Measurements from ENCODE around the gene DNAH10.

Gene DNAH10

GRCh38 chr12:123752046-123752445, 10.1 kb upstream of the DNAH10 start:
- TF ChIP-seq ESRRG (CRISPR knock-in tag; IDR thresholded peaks at IDR 0.05) (no peak), TOX (CRISPR knock-in tag; IDR thresholded peaks at IDR 0.05; ENCODE audit: borderline replicate concordance) (no peak), POU6F1 (CRISPR knock-in tag; IDR thresholded peaks at IDR 0.05; ENCODE audit: borderline replicate concordance, low read depth) (no peak), ARNTL (CRISPR knock-in tag; IDR thresholded peaks at IDR 0.05; ENCODE audit: borderline replicate concordance, low read depth) (no peak), GLIS3 (CRISPR knock-in tag; IDR thresholded peaks at IDR 0.05) (no peak), BACH2 (CRISPR knock-in tag; IDR thresholded peaks at IDR 0.05; ENCODE audit: borderline replicate concordance) (no peak), RARB (CRISPR knock-in tag; IDR thresholded peaks at IDR 0.05) (no peak), ZNF8 (CRISPR knock-in tag; IDR thresholded peaks at IDR 0.05) (no peak), ZFP30 (CRISPR knock-in tag; IDR thresholded peaks at IDR 0.05) (no peak), PATZ1 (CRISPR knock-in tag; IDR thresholded peaks at IDR 0.05; ENCODE audit: borderline replicate concordance) (no peak), CSRNP3 (CRISPR knock-in tag; IDR thresholded peaks at IDR 0.05) (no peak), ISL1 (CRISPR knock-in tag; IDR thresholded peaks at IDR 0.05) (no peak), TCF4 (CRISPR knock-in tag; IDR thresholded peaks at IDR 0.05; ENCODE audit: borderline replicate concordance) (no peak), OSR1 (CRISPR knock-in tag; IDR thresholded peaks at IDR 0.05) (no peak), CSDC2 (CRISPR knock-in tag; IDR thresholded peaks at IDR 0.05) (no peak), ZNF70 (CRISPR knock-in tag; IDR thresholded peaks at IDR 0.05) (no peak), ZFP3 (CRISPR knock-in tag; IDR thresholded peaks at IDR 0.05) (no peak)
- TF ChIP-seq, protein P1, sequence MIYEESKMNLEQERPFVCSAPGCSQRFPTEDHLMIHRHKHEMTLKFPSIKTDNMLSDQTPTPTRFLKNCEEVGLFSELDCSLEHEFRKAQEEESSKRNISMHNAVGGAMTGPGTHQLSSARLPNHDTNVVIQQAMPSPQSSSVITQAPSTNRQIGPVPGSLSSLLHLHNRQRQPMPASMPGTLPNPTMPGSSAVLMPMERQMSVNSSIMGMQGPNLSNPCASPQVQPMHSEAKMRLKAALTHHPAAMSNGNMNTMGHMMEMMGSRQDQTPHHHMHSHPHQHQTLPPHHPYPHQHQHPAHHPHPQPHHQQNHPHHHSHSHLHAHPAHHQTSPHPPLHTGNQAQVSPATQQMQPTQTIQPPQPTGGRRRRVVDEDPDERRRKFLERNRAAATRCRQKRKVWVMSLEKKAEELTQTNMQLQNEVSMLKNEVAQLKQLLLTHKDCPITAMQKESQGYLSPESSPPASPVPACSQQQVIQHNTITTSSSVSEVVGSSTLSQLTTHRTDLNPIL (CRISPR knock-in tag; IDR thresholded peaks at IDR 0.05; ENCODE audit: low read depth) = no peak
- ATAC-seq = no peak

DNA sequence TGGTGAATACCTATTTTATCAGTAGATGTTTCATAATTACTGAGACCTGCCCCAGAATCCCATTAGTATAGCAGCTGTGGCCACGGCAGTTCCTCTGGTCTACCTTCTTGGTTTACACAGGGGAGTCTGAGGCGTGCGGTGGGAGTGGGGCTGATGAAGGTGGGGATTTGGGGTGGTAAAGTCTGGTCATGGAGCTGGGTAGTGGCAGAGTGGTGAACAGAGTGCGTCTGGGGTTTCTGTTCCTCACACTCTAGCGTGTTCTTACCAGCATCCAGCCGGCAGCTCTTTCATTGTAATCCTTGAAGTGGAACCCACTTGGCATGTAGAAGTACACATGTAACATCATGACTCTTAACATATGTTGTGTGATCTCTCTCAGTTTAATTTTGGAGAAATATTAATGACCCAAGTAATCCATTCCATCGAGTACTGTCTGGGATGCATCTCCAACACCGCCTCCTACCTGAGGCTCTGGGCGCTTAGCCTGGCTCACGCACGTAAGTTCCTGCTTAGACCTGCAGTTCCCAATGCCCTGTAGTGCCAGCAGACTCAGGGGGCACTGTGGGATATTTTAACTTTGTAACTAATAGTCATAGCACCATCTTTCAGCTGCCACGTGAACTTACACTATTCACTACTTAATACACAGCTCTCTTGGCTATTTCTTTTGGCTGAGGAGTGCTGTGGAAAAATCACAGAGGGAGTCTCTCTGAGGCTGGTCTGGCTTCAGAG, 7.9 kb upstream of the DNAH10 start:
- TF ChIP-seq TOX (CRISPR knock-in tag; IDR thresholded peaks at IDR 0.05; ENCODE audit: borderline replicate concordance) (no peak), BACH2 (CRISPR knock-in tag; IDR thresholded peaks at IDR 0.05; ENCODE audit: borderline replicate concordance) (no peak), CSDC2 (CRISPR knock-in tag; IDR thresholded peaks at IDR 0.05) (no peak), CSRNP3 (CRISPR knock-in tag; IDR thresholded peaks at IDR 0.05) (no peak), GLIS3 (CRISPR knock-in tag; IDR thresholded peaks at IDR 0.05) (no peak), ZNF565 (CRISPR knock-in tag; conservative IDR thresholded peaks at IDR 0.05; ENCODE audit: low read depth) (no peak), ESRRG (CRISPR knock-in tag; IDR thresholded peaks at IDR 0.05) (no peak), SNAI2 (CRISPR knock-in tag; IDR thresholded peaks at IDR 0.05) (no peak), ZFP30 (CRISPR knock-in tag; IDR thresholded peaks at IDR 0.05) (no peak), ZNF8 (CRISPR knock-in tag; IDR thresholded peaks at IDR 0.05) (no peak), ZNF70 (CRISPR knock-in tag; IDR thresholded peaks at IDR 0.05) (no peak), ISL1 (CRISPR knock-in tag; IDR thresholded peaks at IDR 0.05) (no peak), ARNTL (CRISPR knock-in tag; IDR thresholded peaks at IDR 0.05; ENCODE audit: borderline replicate concordance, low read depth) (no peak), TSHZ2 (CRISPR knock-in tag; IDR thresholded peaks at IDR 0.05) (no peak), ZC3H10 (CRISPR knock-in tag; IDR thresholded peaks at IDR 0.05) (no peak), PPARA (CRISPR knock-in tag; IDR thresholded peaks at IDR 0.05; ENCODE audit: borderline replicate concordance) (no peak), ZFP3 (CRISPR knock-in tag; IDR thresholded peaks at IDR 0.05) (no peak), PATZ1 (CRISPR knock-in tag; IDR thresholded peaks at IDR 0.05; ENCODE audit: borderline replicate concordance) (no peak)
- TF ChIP-seq, protein P1 (CRISPR knock-in tag; IDR thresholded peaks at IDR 0.05; ENCODE audit: low read depth) = no peak
- no peak for ATAC-seq
